ENCODE results near the gene IFT80.
"Not testable (repeated sequence)": the region's sequence is repeated elsewhere in the genome, so short reads cannot be mapped to it uniquely, and the experiment has no call there.

IFT80 gene

GRCh38 chr3:160330690-160331089 lies 68.3 kb downstream of the IFT80 start:
- H3K4me3 ChIP-seq (ENCODE audit: insufficient read depth, low read length, poor library complexity, severe bottlenecking): no peak overlapping the region
- no peak overlapping the region for H3K9ac ChIP-seq (ENCODE audit: low read length)
- no peaks in the 10 kb centered on the region for H3K9me2 ChIP-seq (replicated peaks; ENCODE audit: insufficient read depth, low read length)
- no peak overlapping the region for H2AFZ ChIP-seq (ENCODE audit: low read depth, low read length, severe bottlenecking)
- H3K36me3 ChIP-seq (ENCODE audit: low read length): no peaks in the 10 kb centered on the region
- H3K9me3 ChIP-seq (ENCODE audit: insufficient read depth, low read length): no peaks in the 10 kb centered on the region
- no peaks in the 10 kb centered on the region for H3K79me2 ChIP-seq (ENCODE audit: insufficient read depth, low read length)
- TF ChIP-seq CTCF (IDR thresholded peaks at IDR 0.05; ENCODE audit: insufficient read depth, low read length, poor library complexity, severe bottlenecking): no peak
- H3F3A ChIP-seq (ENCODE audit: insufficient read depth): no peaks in the 10 kb centered on the region
- no peak overlapping the region for H3K27ac ChIP-seq (ENCODE audit: low read depth, low read length)
- H3K4me2 ChIP-seq (ENCODE audit: low read depth, low read length, poor library complexity, severe bottlenecking): no peak overlapping the region
- no peaks in the 10 kb centered on the region for H4K20me1 ChIP-seq (ENCODE audit: low read depth, low read length)
- H3K27me3 ChIP-seq (ENCODE audit: low read length): no peaks in the 10 kb centered on the region

- H4K20me1 ChIP-seq (ENCODE audit: low read depth, low read length): no peaks in the 10 kb centered on the region
- no peaks in the 10 kb centered on the region for H3K9me3 ChIP-seq (ENCODE audit: insufficient read depth, low read length)
- H3K4me3 ChIP-seq (ENCODE audit: insufficient read depth, low read length, poor library complexity, severe bottlenecking): no peak overlapping the region
- H3K27ac ChIP-seq (ENCODE audit: low read depth, low read length): no peak overlapping the region
- H3K36me3 ChIP-seq (ENCODE audit: low read length): no peaks in the 10 kb centered on the region
- H2AFZ ChIP-seq (ENCODE audit: low read depth, low read length, severe bottlenecking): no peak overlapping the region
- TF ChIP-seq CTCF (IDR thresholded peaks at IDR 0.05; ENCODE audit: insufficient read depth, low read length, poor library complexity, severe bottlenecking) (no peak), EZH2phosphoT487 (conservative IDR thresholded peaks at IDR 0.05; ENCODE audit: low read length) (no peak)
- H3K27me3 ChIP-seq (ENCODE audit: low read length): no peaks in the 10 kb centered on the region
- H3K9ac ChIP-seq (ENCODE audit: low read length): no peak overlapping the region
- H3K4me2 ChIP-seq (ENCODE audit: low read depth, low read length, poor library complexity, severe bottlenecking): no peak overlapping the region
- no peaks in the 10 kb centered on the region for H3K79me2 ChIP-seq (ENCODE audit: insufficient read depth, low read length)
- no peaks in the 10 kb centered on the region for H3F3A ChIP-seq (ENCODE audit: insufficient read depth)
- H3K9me2 ChIP-seq (replicated peaks; ENCODE audit: insufficient read depth, low read length): no peaks in the 10 kb centered on the region
Observed at GRCh38 chr3:160330109-160330508, 68.9 kb downstream of the IFT80 start.

GRCh38 chr3:160326286-160326685 lies 72.7 kb downstream of the IFT80 start:
- not testable (repeated sequence) for H3K79me2 ChIP-seq (ENCODE audit: insufficient read depth, low read length); H3K4me2 ChIP-seq (ENCODE audit: low read depth, low read length, poor library complexity, severe bottlenecking); H3K36me3 ChIP-seq (ENCODE audit: low read length); H3F3A ChIP-seq (ENCODE audit: insufficient read depth); H2AFZ ChIP-seq (ENCODE audit: low read depth, low read length, severe bottlenecking); H3K9me3 ChIP-seq (ENCODE audit: insufficient read depth, low read length); H3K9ac ChIP-seq (ENCODE audit: low read length); H3K27ac ChIP-seq (ENCODE audit: low read depth, low read length); H3K27me3 ChIP-seq (ENCODE audit: low read length); H4K20me1 ChIP-seq (ENCODE audit: low read depth, low read length); H3K4me3 ChIP-seq (ENCODE audit: insufficient read depth, low read length, poor library complexity, severe bottlenecking); H3K9me2 ChIP-seq (replicated peaks; ENCODE audit: insufficient read depth, low read length)

- not testable (repeated sequence) for H3K27me3 ChIP-seq (ENCODE audit: low read length); H3K9ac ChIP-seq (ENCODE audit: low read length); H3F3A ChIP-seq (ENCODE audit: insufficient read depth)
Observed at GRCh38 chr3:160321821-160322220, 77.2 kb downstream of the IFT80 start.

More at GRCh38 chr3:160321821-160322220, 77.2 kb downstream of the IFT80 start:
- H3K4me3 ChIP-seq (ENCODE audit: insufficient read depth, low read length, poor library complexity, severe bottlenecking); H3K79me2 ChIP-seq (ENCODE audit: insufficient read depth, low read length); H3K4me2 ChIP-seq (ENCODE audit: low read depth, low read length, poor library complexity, severe bottlenecking); H3K36me3 ChIP-seq (ENCODE audit: low read length); H4K20me1 ChIP-seq (ENCODE audit: low read depth, low read length); H3K9me2 ChIP-seq (replicated peaks; ENCODE audit: insufficient read depth, low read length); H2AFZ ChIP-seq (ENCODE audit: low read depth, low read length, severe bottlenecking); H3K9me3 ChIP-seq (ENCODE audit: insufficient read depth, low read length); H3K27ac ChIP-seq (ENCODE audit: low read depth, low read length): not testable (repeated sequence)
